Measurements from ENCODE around the gene TMEM269. TPM values are rescaled to one million over a fixed set of nuclear protein-coding genes. Genes with fewer than 3 reads are reported as not detected.

The TMEM269 gene
- total RNA-seq, 4 donors from 2014 or later, result not detected

DNA sequence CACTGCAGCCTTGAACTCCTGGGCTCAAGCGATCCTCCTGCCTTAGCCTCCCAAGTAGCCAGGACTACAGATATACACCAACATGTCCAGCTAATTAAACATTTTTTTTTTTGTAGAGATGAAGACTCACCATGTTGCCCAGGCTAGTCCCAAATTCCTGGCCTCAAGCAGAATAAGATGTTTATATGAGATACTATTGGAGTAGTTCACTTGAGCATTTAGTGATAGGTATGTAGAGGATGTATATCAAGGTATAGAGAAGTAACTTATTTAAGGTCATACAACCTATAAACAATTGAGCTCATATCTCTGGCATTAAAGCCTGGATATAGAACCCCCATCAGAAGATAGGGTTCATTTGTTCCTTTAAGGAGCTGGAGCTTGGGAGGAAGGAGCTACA lies 4.6 kb upstream of the TMEM269 start:
- Histone ChIP-seq H3K36me3 (peaks cover 0 to 53% (median 3%) of the 10 kb centered on the region in 3 donors), H3K4me1 (peaks cover 0 to 6% (median 0%) of the 10 kb centered on the region in 4 donors)
- no peak for DNase-seq

DNA sequence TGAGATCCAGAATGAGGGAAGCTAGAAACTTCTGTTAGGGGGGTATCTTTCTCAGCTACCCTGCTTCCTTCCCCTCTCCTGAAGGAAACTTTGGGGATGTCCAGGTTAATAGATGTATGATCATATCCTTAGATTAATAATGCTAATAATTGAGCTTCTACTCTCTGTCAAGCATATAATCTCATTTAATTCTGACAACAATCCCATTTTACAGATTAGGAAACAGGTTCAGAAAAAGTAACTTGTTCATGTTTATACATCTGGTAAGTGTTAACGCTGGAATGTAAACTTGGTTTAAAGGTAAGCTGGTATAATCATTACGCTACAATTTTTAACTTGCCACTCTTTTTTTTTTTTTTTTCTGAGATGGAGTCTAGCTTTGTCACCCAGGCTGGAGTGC lies 1.7 kb upstream of the TMEM269 start:
- DNase-seq, result no peak
- no peaks in the 10 kb centered on the region for H3K9me3 ChIP-seq
- H3K27me3 ChIP-seq, result no peaks in the 10 kb centered on the region
- H3K4me3 ChIP-seq, result no peak overlapping the region
- no peak for TF ChIP-seq POLR2A (IDR thresholded peaks at IDR 0.05)
- TF ChIP-seq, protein P1, sequence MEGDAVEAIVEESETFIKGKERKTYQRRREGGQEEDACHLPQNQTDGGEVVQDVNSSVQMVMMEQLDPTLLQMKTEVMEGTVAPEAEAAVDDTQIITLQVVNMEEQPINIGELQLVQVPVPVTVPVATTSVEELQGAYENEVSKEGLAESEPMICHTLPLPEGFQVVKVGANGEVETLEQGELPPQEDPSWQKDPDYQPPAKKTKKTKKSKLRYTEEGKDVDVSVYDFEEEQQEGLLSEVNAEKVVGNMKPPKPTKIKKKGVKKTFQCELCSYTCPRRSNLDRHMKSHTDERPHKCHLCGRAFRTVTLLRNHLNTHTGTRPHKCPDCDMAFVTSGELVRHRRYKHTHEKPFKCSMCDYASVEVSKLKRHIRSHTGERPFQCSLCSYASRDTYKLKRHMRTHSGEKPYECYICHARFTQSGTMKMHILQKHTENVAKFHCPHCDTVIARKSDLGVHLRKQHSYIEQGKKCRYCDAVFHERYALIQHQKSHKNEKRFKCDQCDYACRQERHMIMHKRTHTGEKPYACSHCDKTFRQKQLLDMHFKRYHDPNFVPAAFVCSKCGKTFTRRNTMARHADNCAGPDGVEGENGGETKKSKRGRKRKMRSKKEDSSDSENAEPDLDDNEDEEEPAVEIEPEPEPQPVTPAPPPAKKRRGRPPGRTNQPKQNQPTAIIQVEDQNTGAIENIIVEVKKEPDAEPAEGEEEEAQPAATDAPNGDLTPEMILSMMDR (IDR thresholded peaks at IDR 0.05), result no peak
- peaks cover 0 to 13% (median 0%) of the 10 kb centered on the region in 4 donors for H3K4me1 ChIP-seq
- peaks cover 0 to 24% (median 3%) of the 10 kb centered on the region in 3 donors for H3K36me3 ChIP-seq
- H3K27ac ChIP-seq, result no peak overlapping the region

More for the DNA sequence above, 4.6 kb upstream of the TMEM269 start:
- Histone ChIP-seq H3K27ac (no peak overlapping the region), H3K4me3 (no peak overlapping the region), H3K27me3 (no peaks in the 10 kb centered on the region), H3K9me3 (no peaks in the 10 kb centered on the region)
- TF ChIP-seq, protein P1 (IDR thresholded peaks at IDR 0.05), result no peak
- TF ChIP-seq POLR2A (IDR thresholded peaks at IDR 0.05), result no peak

DNA sequence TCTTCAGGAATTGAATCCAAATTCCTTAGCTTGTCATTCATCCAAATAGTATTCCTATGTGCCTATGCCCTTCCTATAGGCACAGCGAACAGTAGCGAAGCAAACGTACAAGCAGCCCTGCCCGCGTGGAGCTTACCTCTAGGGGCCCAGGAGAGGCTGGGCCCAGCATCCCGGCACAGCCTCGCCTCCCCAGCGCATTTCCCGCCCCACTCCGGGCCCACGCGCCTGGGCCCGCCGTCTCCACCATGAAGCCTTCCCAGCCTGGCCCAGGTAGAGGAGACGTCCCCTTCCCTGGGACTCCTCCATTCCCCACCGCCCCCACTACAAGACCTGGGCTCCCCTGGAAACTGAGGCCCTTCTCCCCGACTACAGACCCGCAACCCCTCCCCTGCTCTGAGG lies 245 bp upstream of the TMEM269 start:
- DNase-seq, result no peak
- Histone ChIP-seq H3K9me3 (no peaks in the 10 kb centered on the region), H3K4me1 (peaks cover 0 to 13% (median 0%) of the 10 kb centered on the region in 4 donors), H3K27me3 (no peaks in the 10 kb centered on the region), H3K4me3 (peak overlapping the region in 1 of 4 donors; percentile 41), H3K36me3 (peaks cover 0 to 18% (median 3%) of the 10 kb centered on the region in 3 donors), H3K27ac (no peak overlapping the region)
- no peak for TF ChIP-seq POLR2A (IDR thresholded peaks at IDR 0.05)
- TF ChIP-seq, protein P1 (IDR thresholded peaks at IDR 0.05), result no peak

DNA sequence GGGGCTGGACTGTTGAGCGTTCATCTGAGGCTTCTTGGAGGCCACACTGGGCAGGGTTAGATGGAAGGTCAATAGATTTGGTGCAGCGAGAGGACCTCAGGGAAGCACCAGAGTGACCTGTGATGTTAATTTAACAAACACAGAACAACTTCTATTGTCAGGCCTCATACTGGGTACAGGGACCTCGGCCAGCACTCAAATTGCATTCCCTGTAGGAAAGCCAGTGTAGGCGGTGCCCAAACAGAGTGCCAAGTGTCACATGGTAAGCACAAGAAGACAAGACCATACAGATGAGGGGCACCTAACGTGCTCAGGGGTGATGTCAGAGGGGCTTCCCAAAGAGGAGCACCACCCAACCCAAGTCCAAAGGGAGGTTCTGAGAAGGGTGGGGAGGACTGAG lies 1.3 kb downstream of the TMEM269 start:
- Histone ChIP-seq H3K36me3 (peaks cover 0 to 9% (median 0%) of the 10 kb centered on the region in 3 donors), H3K4me1 (peaks cover 0 to 13% (median 0%) of the 10 kb centered on the region in 4 donors), H3K27ac (no peak overlapping the region), H3K4me3 (no peak overlapping the region), H3K27me3 (no peaks in the 10 kb centered on the region), H3K9me3 (no peaks in the 10 kb centered on the region)
- TF ChIP-seq, protein P1 (IDR thresholded peaks at IDR 0.05), result no peak
- no peak for TF ChIP-seq POLR2A (IDR thresholded peaks at IDR 0.05)
- DNase-seq, result no peak

DNA sequence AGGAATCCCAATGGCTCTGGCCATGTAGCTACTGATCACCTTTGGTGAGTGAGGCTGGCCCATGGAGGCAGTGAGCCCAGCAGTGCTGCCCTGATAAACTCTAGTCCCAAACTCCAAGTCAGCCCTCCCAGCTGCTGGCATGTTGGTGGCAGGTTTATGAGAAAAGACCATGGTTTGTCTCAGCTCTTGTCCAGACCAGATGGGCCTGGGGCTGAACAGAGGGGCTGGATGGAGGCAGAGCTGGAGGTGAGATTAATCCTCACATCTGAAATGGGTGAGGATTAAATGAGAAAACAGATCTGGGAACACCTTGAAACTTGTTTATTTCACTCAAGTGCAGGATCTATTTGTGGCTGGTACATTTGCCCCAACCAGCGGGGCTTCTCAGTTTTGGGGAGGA lies 3.2 kb downstream of the TMEM269 start:
- Histone ChIP-seq H3K27ac (no peak overlapping the region), H3K4me1 (peaks cover 0 to 13% (median 0%) of the 10 kb centered on the region in 4 donors), H3K27me3 (no peaks in the 10 kb centered on the region), H3K4me3 (no peak overlapping the region), H3K9me3 (no peaks in the 10 kb centered on the region), H3K36me3 (no peaks in the 10 kb centered on the region)
- no peak for TF ChIP-seq POLR2A (IDR thresholded peaks at IDR 0.05)
- TF ChIP-seq, protein P1 (IDR thresholded peaks at IDR 0.05), result no peak
- no peak for DNase-seq

DNA sequence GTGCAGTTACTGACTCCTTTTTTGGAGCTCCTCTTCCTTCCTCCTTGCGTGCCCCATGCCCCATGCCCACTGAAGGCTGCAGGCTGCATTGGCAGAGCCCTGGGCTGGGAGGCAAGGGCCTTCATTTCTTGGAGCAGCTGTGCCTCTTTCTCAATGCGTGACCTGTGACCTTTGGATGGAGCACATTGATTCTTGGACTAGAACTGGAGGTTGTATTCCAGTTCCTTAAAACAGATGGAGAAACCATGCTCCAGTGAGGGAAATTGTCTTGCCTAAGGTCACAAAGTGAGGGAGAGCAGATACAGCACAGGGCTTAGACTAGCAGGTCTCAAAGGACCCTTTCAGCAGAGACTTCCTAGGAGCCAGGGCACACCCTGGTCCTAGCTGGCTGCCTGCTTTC lies 9.0 kb downstream of the TMEM269 start:
- H3K27ac ChIP-seq, result no peak overlapping the region
- no peak for DNase-seq
- H3K4me3 ChIP-seq, result no peak overlapping the region
- no peaks in the 10 kb centered on the region for H3K9me3 ChIP-seq
- H3K27me3 ChIP-seq, result no peaks in the 10 kb centered on the region
- no peak for TF ChIP-seq POLR2A (IDR thresholded peaks at IDR 0.05)
- TF ChIP-seq, protein P1 (IDR thresholded peaks at IDR 0.05), result no peak
- H3K36me3 ChIP-seq, result no peaks in the 10 kb centered on the region
- H3K4me1 ChIP-seq, result no peaks in the 10 kb centered on the region

All from Peyer's patch (tissue), 4 donors.